Right hindlimb (tissue), 1 donor: ENCODE data around the gene ABCC12.

Experiments
- DNase-seq: peaks from one replicate; pipeline ENCODE4 v3.0.0-alpha.2; 2018

Gene ABCC12

GRCh38 chr16:48165961-48166578 lies 10.3 kb upstream of the ABCC12 start:
- DNase-seq, result no peak

- DNase-seq, result peak; percentile 71
Measured at GRCh38 chr16:48164907-48165715, 9.3 kb upstream of the ABCC12 start.

- no peak for DNase-seq
Measured at GRCh38 chr16:48162839-48163410, 7.1 kb upstream of the ABCC12 start.

- no peak for DNase-seq
Measured at GRCh38 chr16:48161906-48162305, 6.1 kb upstream of the ABCC12 start.

GRCh38 chr16:48160575-48160974 lies 4.8 kb upstream of the ABCC12 start:
- no peak for DNase-seq

GRCh38 chr16:48158296-48158695 lies 2.5 kb upstream of the ABCC12 start:
- DNase-seq, result no peak

- no peak for DNase-seq
Measured at GRCh38 chr16:48157794-48158193, 2.0 kb upstream of the ABCC12 start.

- no peak for DNase-seq
Measured at GRCh38 chr16:48157302-48157701, 1.5 kb upstream of the ABCC12 start.

GRCh38 chr16:48156790-48157209 lies 1.0 kb upstream of the ABCC12 start:
- DNase-seq, result peak; percentile 81

- no peak for DNase-seq
Measured at GRCh38 chr16:48153774-48154173, 2.0 kb downstream of the ABCC12 start.

GRCh38 chr16:48152226-48152625 lies 3.6 kb downstream of the ABCC12 start:
- DNase-seq, result no peak

- no peak for DNase-seq
Measured at GRCh38 chr16:48150707-48151106, 5.1 kb downstream of the ABCC12 start.

GRCh38 chr16:48146710-48147109 lies 9.1 kb downstream of the ABCC12 start:
- no peak for DNase-seq

- no peak for DNase-seq
Measured at GRCh38 chr16:48146131-48146530, 9.7 kb downstream of the ABCC12 start.

GRCh38 chr16:48143812-48144368 lies 11.9 kb downstream of the ABCC12 start:
- DNase-seq, result no peak

GRCh38 chr16:48140821-48141220 lies 15.0 kb downstream of the ABCC12 start:
- no peak for DNase-seq

GRCh38 chr16:48139517-48139916 lies 16.3 kb downstream of the ABCC12 start:
- DNase-seq, result no peak

GRCh38 chr16:48138543-48138942 lies 17.2 kb downstream of the ABCC12 start:
- no peak for DNase-seq

- DNase-seq, result no peak
Measured at GRCh38 chr16:48137822-48138221, 18.0 kb downstream of the ABCC12 start.

- no peak for DNase-seq
Measured at GRCh38 chr16:48136547-48137360, 19.0 kb downstream of the ABCC12 start.

GRCh38 chr16:48133455-48134211 lies 22.2 kb downstream of the ABCC12 start:
- DNase-seq, result no peak

GRCh38 chr16:48132696-48133095 lies 23.1 kb downstream of the ABCC12 start:
- DNase-seq, result no peak
